ENCODE measurements around the gene RILPL1.
"Not testable (repeated sequence)": the region's sequence is repeated elsewhere in the genome, so short reads cannot be mapped to it uniquely, and the experiment has no call there.

The RILPL1 gene

GRCh38 chr12:123498126-123498825, 35.2 kb downstream of the RILPL1 start:
- CTCF ChIA-PET = no interaction called here
- POLR2A ChIA-PET = no interaction called here
- TF ChIP-seq SUZ12 (IDR thresholded peaks at IDR 0.05) = no peak
- no peak for TF ChIP-seq LEF1 (IDR thresholded peaks at IDR 0.05; ENCODE audit: borderline replicate concordance)
- no peak for TF ChIP-seq SP1 (IDR thresholded peaks at IDR 0.05)
- no peak for TF ChIP-seq TARDBP (IDR thresholded peaks at IDR 0.05)
- TF ChIP-seq BHLHE40 (IDR thresholded peaks at IDR 0.05; ENCODE audit: borderline replicate concordance) = no peak
- TF ChIP-seq FOXA1 (IDR thresholded peaks at IDR 0.05) = no peak
- TF ChIP-seq HDGF (IDR thresholded peaks at IDR 0.05; ENCODE audit: borderline replicate concordance) = no peak
- TF ChIP-seq NFRKB (IDR thresholded peaks at IDR 0.05) = no peak
- TF ChIP-seq ZNF384 (IDR thresholded peaks at IDR 0.05) = no peak
- TF ChIP-seq CTBP1 (IDR thresholded peaks at IDR 0.05; ENCODE audit: borderline replicate concordance) = no peak
- no peak for TF ChIP-seq FOXK2 (IDR thresholded peaks at IDR 0.05)
- TF ChIP-seq L3MBTL2 (conservative IDR thresholded peaks at IDR 0.05) = no peak
- TF ChIP-seq PKNOX1 (IDR thresholded peaks at IDR 0.05) = no peak
- no peak for TF ChIP-seq ELF4 (IDR thresholded peaks at IDR 0.05)
- no peak for TF ChIP-seq FOXM1 (IDR thresholded peaks at IDR 0.05; ENCODE audit: borderline replicate concordance)
- no peak for TF ChIP-seq ARNT (IDR thresholded peaks at IDR 0.05)
- DNase-seq (ENCODE audit: extremely low spot score) = no peak

GRCh38 chr12:123497065-123497464, 36.5 kb downstream of the RILPL1 start:
- no peak for DNase-seq (ENCODE audit: extremely low spot score)
- ChIA-PET CTCF (no interaction called here), POLR2A (no interaction called here)
- no peak for TF ChIP-seq NFRKB (IDR thresholded peaks at IDR 0.05)
- TF ChIP-seq FOXK2 (IDR thresholded peaks at IDR 0.05) = no peak
- TF ChIP-seq ELF4 (IDR thresholded peaks at IDR 0.05) = no peak
- no peak for TF ChIP-seq HDGF (IDR thresholded peaks at IDR 0.05; ENCODE audit: borderline replicate concordance)
- TF ChIP-seq TARDBP (IDR thresholded peaks at IDR 0.05) = no peak

GRCh38 chr12:123494124-123494851, 39.2 kb downstream of the RILPL1 start:
- ChIA-PET CTCF (no interaction called here), POLR2A (interaction anchor here (0.8 kb wide), 1 partner anchor 90 kb away, joined by 3 read pairs; the partner anchor contains the start of gene TMED2)
- TF ChIP-seq ZNF384 (IDR thresholded peaks at IDR 0.05) (no peak), SP1 (IDR thresholded peaks at IDR 0.05) (no peak), LEF1 (IDR thresholded peaks at IDR 0.05; ENCODE audit: borderline replicate concordance) (no peak), L3MBTL2 (conservative IDR thresholded peaks at IDR 0.05) (no peak), FOXM1 (IDR thresholded peaks at IDR 0.05; ENCODE audit: borderline replicate concordance) (no peak), PKNOX1 (IDR thresholded peaks at IDR 0.05) (no peak), CTBP1 (IDR thresholded peaks at IDR 0.05; ENCODE audit: borderline replicate concordance) (no peak), FOXA1 (IDR thresholded peaks at IDR 0.05) (no peak), TARDBP (IDR thresholded peaks at IDR 0.05) (no peak), FOXK2 (IDR thresholded peaks at IDR 0.05) (no peak), ELF4 (IDR thresholded peaks at IDR 0.05) (no peak), BHLHE40 (IDR thresholded peaks at IDR 0.05; ENCODE audit: borderline replicate concordance) (no peak), SUZ12 (IDR thresholded peaks at IDR 0.05) (no peak), ARNT (IDR thresholded peaks at IDR 0.05) (no peak), NFRKB (IDR thresholded peaks at IDR 0.05) (no peak), HDGF (IDR thresholded peaks at IDR 0.05; ENCODE audit: borderline replicate concordance) (no peak)
- no peak for DNase-seq (ENCODE audit: extremely low spot score)

- POLR2A ChIA-PET, CTCF ChIA-PET: not testable (repeated sequence)
Measured at GRCh38 chr12:123492339-123493039, 41.0 kb downstream of the RILPL1 start.

GRCh38 chr12:123491481-123491880, 42.0 kb downstream of the RILPL1 start:
- DNase-seq (ENCODE audit: extremely low spot score) = no peak
- ChIA-PET CTCF (interaction anchor here (1.1 kb wide), 1 partner anchor 92 kb away, joined by 3 read pairs; no protein-coding TSS in a partner anchor), POLR2A (no interaction called here)
- TF ChIP-seq TARDBP (IDR thresholded peaks at IDR 0.05) (no peak), ZNF384 (IDR thresholded peaks at IDR 0.05) (no peak), LEF1 (IDR thresholded peaks at IDR 0.05; ENCODE audit: borderline replicate concordance) (no peak), L3MBTL2 (conservative IDR thresholded peaks at IDR 0.05) (no peak), FOXA1 (IDR thresholded peaks at IDR 0.05) (no peak), NFRKB (IDR thresholded peaks at IDR 0.05) (no peak), HDGF (IDR thresholded peaks at IDR 0.05; ENCODE audit: borderline replicate concordance) (no peak), PKNOX1 (IDR thresholded peaks at IDR 0.05) (no peak), CTBP1 (IDR thresholded peaks at IDR 0.05; ENCODE audit: borderline replicate concordance) (no peak), BHLHE40 (IDR thresholded peaks at IDR 0.05; ENCODE audit: borderline replicate concordance) (no peak), FOXK2 (IDR thresholded peaks at IDR 0.05) (no peak), SP1 (IDR thresholded peaks at IDR 0.05) (no peak), ARNT (IDR thresholded peaks at IDR 0.05) (no peak), ELF4 (IDR thresholded peaks at IDR 0.05) (no peak)

More at GRCh38 chr12:123492339-123493039, 41.0 kb downstream of the RILPL1 start:
- DNase-seq (ENCODE audit: extremely low spot score) = not testable (repeated sequence)

Measured in HEK293T (cell line).